Dendritic cell treated with granulocyte-macrophage colony-stimulating factor and Interleukin-4, amounts not matched to agents 40 ng/mL and 50 ng/mL, for 4 days (primary cell): ENCODE data around the gene RBFOX2.
"Not testable (repeated sequence)": the region's sequence is repeated elsewhere in the genome, so short reads cannot be mapped to it uniquely, and the experiment has no call there.

Source experiments
- H3K27ac Mint-ChIP-seq: one replicate; pipeline ENCODE4 v1.8.0; 2022; ENCODE audit warnings: mild to moderate bottlenecking, mixed read lengths
- H3K27me3 Mint-ChIP-seq: one replicate; pipeline ENCODE4 v1.8.0; 2022; ENCODE audit warnings: mild to moderate bottlenecking, mixed read lengths
- H3K36me3 Mint-ChIP-seq: one replicate; pipeline ENCODE4 v1.8.0; 2022; ENCODE audit warnings: low read depth, mixed read lengths
- H3K4me1 Mint-ChIP-seq: one replicate; pipeline ENCODE4 v1.8.0; 2022; ENCODE audit warnings: low read depth, mixed read lengths
- H3K4me3 Mint-ChIP-seq: one replicate; pipeline ENCODE4 v1.8.0; 2022; ENCODE audit warnings: mild to moderate bottlenecking, moderate library complexity, mixed read lengths
- H3K9me3 Mint-ChIP-seq: one replicate; pipeline ENCODE4 v1.8.0; 2022; ENCODE audit warnings: mixed read lengths
- intact Hi-C: fragments of 100-400 bp; cut with micrococcal nuclease; formaldehyde crosslinking; loops from one replicate; pipeline ENCODE4 v1.15.0; 2022

RBFOX2 gene

DNA sequence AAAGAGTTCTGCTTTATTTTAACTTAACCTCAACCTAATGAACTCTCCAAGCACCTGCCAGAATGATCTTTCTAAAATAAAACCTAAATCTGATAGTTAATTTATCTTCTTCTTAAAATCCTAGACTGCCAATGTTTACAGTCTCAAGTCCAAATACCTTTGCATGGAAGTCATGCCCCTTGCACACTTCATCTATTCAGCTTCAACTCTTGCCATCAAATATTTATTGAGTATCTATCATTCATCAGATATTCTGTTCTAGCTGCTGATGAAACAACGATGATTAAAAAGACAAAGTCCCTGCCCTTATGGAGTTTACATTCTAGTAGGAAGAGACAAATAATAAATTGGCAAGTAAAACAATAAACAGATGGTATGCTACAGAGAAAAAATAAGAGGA, 209.2 kb downstream of the RBFOX2 start:
- Mint-ChIP-seq H3K27me3 (no peaks in the 10 kb centered on the region), H3K4me1 (no peaks in the 10 kb centered on the region), H3K9me3 (no peaks in the 10 kb centered on the region), H3K27ac (no peak overlapping the region), H3K36me3 (no peaks in the 10 kb centered on the region), H3K4me3 (no peak overlapping the region)
- intact Hi-C loops = no loop called here

DNA sequence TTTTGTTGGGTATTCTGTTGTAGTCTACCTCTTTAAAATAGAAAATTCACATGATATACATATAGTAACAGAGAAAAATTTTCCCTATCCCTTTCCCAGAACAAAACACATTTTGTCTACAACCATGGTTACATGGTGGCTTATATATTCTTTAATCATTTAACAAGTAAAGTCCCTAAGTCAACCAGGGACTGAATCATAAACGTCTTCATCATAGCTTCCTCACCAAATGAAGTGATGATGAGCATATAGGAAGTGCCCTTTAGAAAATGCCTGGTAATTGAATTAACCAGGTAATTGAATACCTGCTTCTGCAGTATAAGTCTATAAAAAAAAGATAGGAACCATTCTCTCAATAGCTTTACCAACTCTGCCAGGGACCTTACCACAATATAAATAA, 209.7 kb downstream of the RBFOX2 start:
- intact Hi-C loops = no loop called here
- H3K27ac Mint-ChIP-seq = no peak overlapping the region
- no peaks in the 10 kb centered on the region for H3K4me1 Mint-ChIP-seq
- no peaks in the 10 kb centered on the region for H3K27me3 Mint-ChIP-seq
- no peak overlapping the region for H3K4me3 Mint-ChIP-seq
- H3K36me3 Mint-ChIP-seq = no peaks in the 10 kb centered on the region
- H3K9me3 Mint-ChIP-seq = no peaks in the 10 kb centered on the region

DNA sequence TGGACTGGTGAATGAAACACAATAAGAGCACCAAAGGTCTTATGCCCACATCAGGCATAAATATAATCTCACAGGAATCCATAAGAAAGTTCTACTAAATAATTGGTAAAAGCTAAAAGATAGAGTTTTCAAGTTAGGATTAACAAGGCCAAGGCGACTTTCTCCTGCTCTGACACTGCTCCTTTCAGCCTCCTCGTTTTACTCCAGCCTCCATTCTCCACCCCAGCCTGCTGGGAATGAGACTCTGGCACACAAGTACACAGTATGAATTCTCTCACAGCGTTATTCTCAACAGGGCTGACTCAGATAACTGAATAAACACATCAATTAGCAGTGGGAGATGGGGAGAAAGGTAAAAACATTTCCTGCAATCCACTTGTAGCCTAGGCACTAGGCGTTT, 216.0 kb downstream of the RBFOX2 start:
- Mint-ChIP-seq H3K27ac (no peak overlapping the region), H3K9me3 (no peaks in the 10 kb centered on the region), H3K4me1 (no peaks in the 10 kb centered on the region), H3K4me3 (no peak overlapping the region), H3K27me3 (no peaks in the 10 kb centered on the region), H3K36me3 (no peaks in the 10 kb centered on the region)
- intact Hi-C loops = no loop called here

DNA sequence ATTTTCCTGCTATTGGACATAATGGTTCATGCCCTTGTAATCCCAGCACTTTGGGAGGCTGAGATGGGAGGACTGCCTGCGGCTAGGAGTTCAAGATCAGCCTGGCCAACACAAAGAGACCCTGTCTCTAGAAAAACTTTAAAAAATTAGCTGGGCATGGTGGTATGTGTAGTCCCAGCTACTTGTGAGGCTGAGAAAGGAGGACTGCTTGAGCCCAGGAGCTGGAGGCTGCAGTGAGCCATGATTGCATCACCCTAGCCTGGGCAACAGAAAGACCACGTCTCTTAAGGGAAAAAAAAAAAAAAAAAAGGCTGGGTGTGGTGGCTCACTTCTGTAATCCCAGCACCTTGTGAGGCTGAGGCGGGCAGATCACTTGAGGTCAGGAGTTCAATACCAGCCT, 217.0 kb downstream of the RBFOX2 start:
- Mint-ChIP-seq H3K27ac (no peak overlapping the region), H3K4me1 (no peaks in the 10 kb centered on the region), H3K4me3 (no peak overlapping the region), H3K36me3 (no peaks in the 10 kb centered on the region), H3K9me3 (no peaks in the 10 kb centered on the region), H3K27me3 (no peaks in the 10 kb centered on the region)
- intact Hi-C loops = no loop called here

DNA sequence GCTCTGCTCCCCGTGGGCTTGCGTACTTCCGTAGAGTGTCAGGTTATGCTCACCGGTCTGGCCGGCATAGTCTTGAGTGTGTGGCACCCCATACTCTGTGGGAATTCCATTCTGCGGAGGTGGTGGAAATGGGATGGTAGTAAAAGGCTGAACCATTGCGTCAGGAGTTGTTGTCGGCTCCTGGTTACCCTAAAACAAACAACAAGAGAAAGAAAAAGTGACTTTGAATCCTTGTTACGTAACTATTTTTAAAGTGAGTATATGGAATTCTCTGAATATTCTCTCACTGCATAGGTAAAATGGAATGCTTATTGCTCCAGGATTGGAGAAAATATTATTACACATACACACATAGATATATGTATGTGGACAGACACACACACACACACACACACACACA, 218.8 kb downstream of the RBFOX2 start:
- no peak overlapping the region for H3K4me3 Mint-ChIP-seq
- H3K36me3 Mint-ChIP-seq = no peaks in the 10 kb centered on the region
- H3K27me3 Mint-ChIP-seq = no peaks in the 10 kb centered on the region
- intact Hi-C loops = no loop called here
- no peaks in the 10 kb centered on the region for H3K4me1 Mint-ChIP-seq
- no peak overlapping the region for H3K27ac Mint-ChIP-seq
- H3K9me3 Mint-ChIP-seq = no peaks in the 10 kb centered on the region

DNA sequence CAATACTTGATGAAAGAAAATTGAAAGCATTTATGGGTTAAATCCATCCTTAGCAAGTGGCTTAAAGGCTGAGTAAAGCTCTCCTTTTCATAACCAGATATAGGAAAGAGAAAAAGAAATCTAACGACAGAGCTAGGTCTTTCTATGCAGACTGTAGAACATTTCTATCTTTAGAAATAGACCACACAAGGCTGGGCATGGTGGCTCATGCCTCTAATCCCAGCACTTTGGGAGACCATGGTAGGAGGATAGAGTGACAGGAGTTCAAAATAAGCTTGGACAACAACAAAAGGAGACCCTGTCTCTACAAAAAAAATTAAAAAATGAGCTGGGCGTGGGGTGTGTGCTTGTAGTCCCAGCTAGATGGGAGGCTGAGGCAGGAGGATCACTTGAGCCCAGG, 220.2 kb downstream of the RBFOX2 start:
- Mint-ChIP-seq H3K4me3 (no peak overlapping the region), H3K4me1 (no peaks in the 10 kb centered on the region), H3K9me3 (peaks cover 8% of the 10 kb centered on the region), H3K36me3 (no peaks in the 10 kb centered on the region), H3K27ac (no peak overlapping the region), H3K27me3 (no peaks in the 10 kb centered on the region)
- intact Hi-C loops = no loop called here

DNA sequence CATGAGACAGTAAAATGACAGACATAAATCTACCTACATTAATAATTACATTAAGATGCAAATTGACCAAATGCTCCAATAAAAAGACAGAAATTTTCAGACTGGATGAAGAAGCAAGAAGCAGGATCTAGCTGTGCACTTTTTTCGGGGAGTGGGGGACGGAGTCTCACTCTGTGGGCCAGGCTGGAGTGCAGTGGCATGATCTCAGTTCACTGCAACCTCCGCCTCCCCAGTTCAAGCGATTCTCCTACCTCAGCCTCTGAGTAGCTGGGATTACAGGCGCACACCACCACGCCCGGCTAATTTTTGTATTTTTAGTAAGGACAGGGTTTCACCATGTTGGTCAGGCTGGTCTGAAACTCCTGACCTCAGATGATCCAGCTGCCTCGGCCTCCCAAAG, 222.0 kb downstream of the RBFOX2 start:
- H3K36me3 Mint-ChIP-seq, H3K4me1 Mint-ChIP-seq, H3K27ac Mint-ChIP-seq, intact Hi-C loops, H3K4me3 Mint-ChIP-seq, H3K9me3 Mint-ChIP-seq, H3K27me3 Mint-ChIP-seq: not testable (repeated sequence)

DNA sequence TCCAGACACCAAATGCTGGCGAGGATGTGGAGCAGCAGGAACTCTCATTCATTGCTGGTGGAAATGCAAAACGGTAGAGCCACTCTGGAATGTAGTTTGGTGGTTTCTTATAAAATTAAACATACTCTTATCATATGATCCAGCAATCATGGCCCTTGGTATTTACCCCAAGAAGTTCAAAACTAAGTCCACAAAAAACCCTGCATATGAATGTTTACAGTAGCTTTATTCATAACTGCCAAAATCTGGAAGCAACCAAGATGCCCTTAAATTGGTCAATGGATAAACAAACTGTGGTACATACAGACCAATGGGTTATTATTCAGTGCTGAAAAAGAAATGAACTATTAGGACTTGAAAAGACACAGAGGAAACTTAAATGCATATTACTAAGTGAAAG, 223.2 kb downstream of the RBFOX2 start:
- Mint-ChIP-seq H3K9me3 (peaks cover 8% of the 10 kb centered on the region), H3K4me3 (no peak overlapping the region), H3K4me1 (no peaks in the 10 kb centered on the region), H3K27ac (no peak overlapping the region), H3K27me3 (no peaks in the 10 kb centered on the region), H3K36me3 (no peaks in the 10 kb centered on the region)
- intact Hi-C loops = no loop called here

DNA sequence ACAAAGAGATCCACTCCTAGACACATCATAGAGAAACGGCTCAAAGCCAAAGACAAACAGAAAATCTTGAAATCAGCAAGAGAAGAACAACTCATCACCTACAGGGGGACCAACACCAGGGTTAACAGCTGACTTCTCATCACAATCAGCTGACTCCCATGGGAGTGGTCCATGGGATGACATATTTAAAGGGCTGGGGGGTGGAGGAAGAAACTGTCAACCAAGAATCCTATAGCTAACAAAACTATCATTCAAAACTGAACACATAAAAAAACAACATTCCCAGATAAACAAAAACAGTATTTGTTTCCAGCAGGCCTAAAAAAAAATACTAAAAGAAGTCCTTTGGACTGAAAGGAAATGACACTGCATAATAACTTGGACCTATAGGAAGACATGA, 224.2 kb downstream of the RBFOX2 start:
- H3K4me1 Mint-ChIP-seq = no peaks in the 10 kb centered on the region
- H3K27me3 Mint-ChIP-seq = no peaks in the 10 kb centered on the region
- H3K9me3 Mint-ChIP-seq = peaks cover 8% of the 10 kb centered on the region
- intact Hi-C loops = no loop called here
- no peak overlapping the region for H3K4me3 Mint-ChIP-seq
- H3K36me3 Mint-ChIP-seq = no peaks in the 10 kb centered on the region
- H3K27ac Mint-ChIP-seq = no peak overlapping the region

DNA sequence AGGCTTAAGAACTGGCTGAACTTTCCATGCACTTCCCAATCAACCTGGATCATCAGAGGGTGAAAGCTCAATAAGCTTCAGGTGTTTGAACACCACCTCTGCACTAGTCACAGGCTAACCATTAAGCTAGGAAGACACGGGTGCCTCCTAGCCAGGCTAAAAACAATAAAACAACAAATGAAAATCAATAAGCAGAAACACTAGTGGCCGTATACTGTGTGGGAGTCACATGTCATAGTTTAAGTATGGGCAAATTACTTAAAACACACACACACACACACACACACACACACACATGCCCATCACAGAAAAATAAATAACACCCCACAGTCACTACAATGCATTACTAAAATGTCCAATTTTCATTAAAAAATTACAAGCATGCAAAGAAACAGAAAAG, 225.7 kb downstream of the RBFOX2 start:
- H3K27me3 Mint-ChIP-seq = no peaks in the 10 kb centered on the region
- H3K9me3 Mint-ChIP-seq = peaks cover 8% of the 10 kb centered on the region
- intact Hi-C loops = no loop called here
- H3K27ac Mint-ChIP-seq = no peak overlapping the region
- no peak overlapping the region for H3K4me3 Mint-ChIP-seq
- no peaks in the 10 kb centered on the region for H3K4me1 Mint-ChIP-seq
- H3K36me3 Mint-ChIP-seq = no peaks in the 10 kb centered on the region

DNA sequence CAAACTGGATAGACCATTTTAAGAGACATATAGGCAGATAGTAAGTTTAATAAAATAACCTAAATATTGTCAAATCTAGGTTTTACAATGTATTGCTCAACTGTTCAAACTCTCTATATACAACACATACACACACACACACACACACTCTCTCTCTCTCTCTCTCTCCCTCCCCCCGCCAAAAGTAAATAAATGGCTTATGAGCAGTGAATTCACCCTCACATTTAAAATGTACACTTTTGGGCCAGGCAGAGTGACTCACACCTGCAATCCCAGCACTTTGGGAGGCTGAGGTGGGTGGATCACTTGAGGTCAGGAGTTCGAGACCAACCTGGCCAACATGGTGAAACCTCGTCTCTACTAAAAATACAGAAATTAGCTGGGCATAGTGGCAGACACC, 227.3 kb downstream of the RBFOX2 start:
- H3K4me1 Mint-ChIP-seq, H3K27me3 Mint-ChIP-seq, H3K27ac Mint-ChIP-seq, intact Hi-C loops, H3K4me3 Mint-ChIP-seq, H3K36me3 Mint-ChIP-seq, H3K9me3 Mint-ChIP-seq: not testable (repeated sequence)

DNA sequence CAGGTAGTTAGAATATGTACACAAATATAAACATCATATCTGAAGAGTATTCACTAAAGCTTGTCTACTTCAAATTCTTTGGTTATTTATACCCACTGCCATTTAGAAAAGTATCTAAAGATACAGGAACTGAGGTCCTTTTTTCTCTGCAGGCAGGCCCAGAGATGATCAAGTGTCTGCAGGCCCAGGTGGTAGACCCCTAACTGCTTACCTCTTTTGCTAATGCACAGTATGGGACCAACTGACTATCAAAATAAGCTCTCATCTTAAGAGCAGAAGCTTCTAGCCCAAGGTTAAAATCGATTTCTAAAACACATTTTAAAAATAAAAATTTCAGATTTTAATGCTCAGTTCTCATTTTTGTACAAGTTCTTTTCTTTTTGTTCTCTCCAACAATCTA, 229.5 kb downstream of the RBFOX2 start:
- H3K4me3 Mint-ChIP-seq = no peak overlapping the region
- H3K36me3 Mint-ChIP-seq = no peaks in the 10 kb centered on the region
- intact Hi-C loops = no loop called here
- no peak overlapping the region for H3K27ac Mint-ChIP-seq
- no peaks in the 10 kb centered on the region for H3K4me1 Mint-ChIP-seq
- H3K27me3 Mint-ChIP-seq = no peaks in the 10 kb centered on the region
- peaks cover 3% of the 10 kb centered on the region for H3K9me3 Mint-ChIP-seq

DNA sequence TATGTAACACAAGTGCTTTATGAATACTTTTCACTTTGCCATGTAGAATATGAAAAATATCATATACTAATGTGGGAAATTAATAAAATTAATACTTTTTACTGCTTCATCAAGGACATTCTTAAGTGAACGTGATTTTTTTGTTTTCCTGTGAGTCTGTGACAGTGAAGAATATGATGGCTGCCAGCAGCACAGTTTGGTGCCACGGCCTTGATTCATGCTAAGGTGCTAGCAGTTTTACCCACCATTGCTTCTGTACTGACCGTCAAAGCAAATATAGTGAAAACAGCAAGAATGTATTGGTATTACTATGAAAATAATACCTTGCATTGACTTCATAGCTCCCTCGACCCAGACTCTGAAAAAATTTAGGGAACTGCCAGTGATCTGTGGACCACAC, 231.2 kb downstream of the RBFOX2 start:
- H3K4me1 Mint-ChIP-seq = no peaks in the 10 kb centered on the region
- intact Hi-C loops = no loop called here
- no peaks in the 10 kb centered on the region for H3K27me3 Mint-ChIP-seq
- H3K27ac Mint-ChIP-seq = no peak overlapping the region
- H3K4me3 Mint-ChIP-seq = no peak overlapping the region
- no peaks in the 10 kb centered on the region for H3K36me3 Mint-ChIP-seq
- H3K9me3 Mint-ChIP-seq = no peaks in the 10 kb centered on the region

DNA sequence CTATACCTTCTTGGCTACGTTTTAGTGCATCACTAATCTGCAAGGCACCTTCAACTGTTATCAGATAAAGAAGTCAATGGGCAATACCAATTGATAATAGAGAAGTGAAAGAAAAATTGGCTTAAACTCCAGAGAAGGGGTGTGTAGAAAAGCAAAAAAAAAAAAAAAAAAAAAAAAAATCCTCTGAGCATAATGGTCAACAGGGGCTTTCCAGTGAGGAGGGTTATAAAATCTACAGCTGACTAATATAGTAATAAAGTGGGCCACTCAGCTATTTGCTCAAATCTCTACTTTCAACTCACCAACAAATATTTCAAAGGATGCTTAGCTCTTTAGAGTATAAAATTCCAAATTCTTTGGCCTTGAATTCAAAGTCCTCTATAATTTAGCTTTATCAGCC, 233.1 kb downstream of the RBFOX2 start:
- H3K4me1 Mint-ChIP-seq = no peaks in the 10 kb centered on the region
- no peak overlapping the region for H3K27ac Mint-ChIP-seq
- no peak overlapping the region for H3K4me3 Mint-ChIP-seq
- H3K36me3 Mint-ChIP-seq = no peaks in the 10 kb centered on the region
- intact Hi-C loops = no loop called here
- H3K9me3 Mint-ChIP-seq = no peaks in the 10 kb centered on the region
- no peaks in the 10 kb centered on the region for H3K27me3 Mint-ChIP-seq

DNA sequence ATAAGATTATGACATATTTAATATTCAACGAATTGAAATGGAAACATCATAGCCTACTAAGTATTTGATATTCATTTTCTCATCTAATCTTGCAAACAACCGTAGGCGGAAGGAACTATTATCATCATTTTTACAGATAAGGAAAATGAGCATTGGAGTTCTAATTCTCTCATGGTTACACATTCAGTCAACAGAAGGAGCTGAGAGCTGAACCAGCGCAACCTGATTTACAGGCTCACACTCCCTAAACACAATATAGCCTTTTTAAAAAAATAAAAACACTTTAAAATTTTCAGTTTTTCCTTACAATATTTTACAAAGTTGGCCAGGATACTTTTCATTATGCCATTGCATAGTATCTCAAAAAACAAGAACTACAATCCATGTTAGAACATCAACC, 236.1 kb downstream of the RBFOX2 start:
- intact Hi-C loops = no loop called here
- Mint-ChIP-seq H3K4me1 (no peaks in the 10 kb centered on the region), H3K27me3 (no peaks in the 10 kb centered on the region), H3K4me3 (no peak overlapping the region), H3K9me3 (no peaks in the 10 kb centered on the region), H3K36me3 (no peaks in the 10 kb centered on the region), H3K27ac (no peak overlapping the region)

DNA sequence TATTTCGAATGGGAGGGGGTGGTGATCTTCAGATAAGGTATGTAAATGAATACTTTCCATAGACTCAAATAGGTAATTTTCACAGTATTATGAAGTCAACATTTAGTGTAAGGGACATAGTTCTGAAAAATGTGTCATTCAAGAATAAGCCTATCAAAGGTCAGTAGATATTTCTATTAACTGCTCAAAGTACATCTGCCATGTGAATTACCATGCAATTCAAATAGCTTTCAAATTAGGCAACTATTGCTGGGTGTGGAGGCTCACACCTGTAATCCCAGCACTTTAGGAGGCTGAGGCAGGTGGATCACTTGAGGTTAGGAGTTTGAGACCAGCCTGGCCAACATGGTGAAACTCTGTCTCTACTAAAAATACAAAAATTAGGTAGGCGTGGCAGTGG, 236.8 kb downstream of the RBFOX2 start:
- H3K4me1 Mint-ChIP-seq, intact Hi-C loops, H3K9me3 Mint-ChIP-seq, H3K36me3 Mint-ChIP-seq, H3K27me3 Mint-ChIP-seq, H3K4me3 Mint-ChIP-seq, H3K27ac Mint-ChIP-seq: not testable (repeated sequence)
